Lung (tissue), 12 donors: ENCODE data around the gene CCNL1. TPM values are rescaled to one million over a fixed set of nuclear protein-coding genes. Genes with fewer than 3 reads are reported as not detected.
A peak's percentile ranks its signal among the peaks of the same experiment; 100 is the strongest.
"Not testable (repeated sequence)": the region's sequence is repeated elsewhere in the genome, so short reads cannot be mapped to it uniquely, and the experiment has no call there.

Source experiments
- ATAC-seq: fragments of 200-7000 bp; cut with Tn5 transposase; one replicate; pipeline ENCODE4 v1.9.1; 2020; ENCODE audit warnings: moderate number of reproducible peaks; ENCODE audit not compliant: insufficient read depth, low FRiP score
- DNase-seq, 3 donors: peaks; one replicate each; pipeline ENCODE4 v3.0.0-alpha.2; 2013 to 2017
- H3K27ac ChIP-seq, 2 donors: one replicate each; pipeline ENCODE4 v1.5.1; 2013; ENCODE audit warnings: mild to moderate bottlenecking in 2 of 2, moderate library complexity in 2 of 2, control low read depth in 1 of 2, inconsistent platforms in 1 of 2, low read depth in 1 of 2, low read length in 1 of 2
- H3K27me3 ChIP-seq, 3 donors: one replicate each; pipeline ENCODE4 v1.5.1; 2013; ENCODE audit warnings: low read length in 2 of 3; ENCODE audit not compliant: control insufficient read depth in 3 of 3, insufficient read depth in 3 of 3
- H3K36me3 ChIP-seq, 4 donors: one replicate each; pipeline ENCODE4 v1.5.1; 2013; ENCODE audit warnings: low read length in 4 of 4, mild to moderate bottlenecking in 1 of 4, moderate library complexity in 1 of 4; ENCODE audit not compliant: control insufficient read depth in 4 of 4, insufficient read depth in 4 of 4
- H3K4me1 ChIP-seq, 5 donors: one replicate each; pipeline ENCODE4 v1.5.1; 2013; ENCODE audit warnings: low read length in 5 of 5, mild to moderate bottlenecking in 2 of 5, moderate library complexity in 1 of 5; ENCODE audit not compliant: control insufficient read depth in 5 of 5, insufficient read depth in 5 of 5
- H3K4me3 ChIP-seq: one replicate; pipeline ENCODE4 v1.5.1; 2013; ENCODE audit warnings: mild to moderate bottlenecking, control low read depth, moderate library complexity
- H3K9ac ChIP-seq, 2 donors: one replicate each; pipeline ENCODE4 v1.5.1; 2013; ENCODE audit warnings: low read length in 2 of 2, control low read depth in 1 of 2; ENCODE audit not compliant: insufficient read depth in 1 of 2
- H3K9me3 ChIP-seq, 4 donors: one replicate each; pipeline ENCODE4 v1.5.1; 2013; ENCODE audit warnings: low read length in 3 of 4, mild to moderate bottlenecking in 1 of 4, moderate library complexity in 1 of 4; ENCODE audit not compliant: control insufficient read depth in 4 of 4, insufficient read depth in 3 of 4
- WGBS, 2 donors: extraction: QIAGEN DNeasy Blood & Tissue Kit; methylation state at CpG; one replicate each; pipeline ENCODE4 v1.1.7; 2013; 5-methylcytosine and 5-hydroxymethylcytosine counted together
- polyA plus RNA-seq, 2 donors: library from polyadenylated mRNA; stranded (reverse); fragments of 200-250 nt; gene quantifications; one replicate each; pipeline ENCODE4 v1.2.1, GENCODE V29; 2013
- total RNA-seq, 2 donors: library from RNA; depleted of rRNA in 1 of 2; stranded (reverse); fragments of >200 nt in 1 of 2; gene quantifications; one replicate each; pipeline ENCODE4 v1.2.1, GENCODE V29; 2014 to 2021
- TF ChIP-seq, protein P1 (sequence below): IDR thresholded peaks from 2 replicates; pipeline ENCODE4 v1.5.1; 2012; ENCODE audit warnings: mild to moderate bottlenecking; ENCODE audit errors: control extremely low read depth, extremely low read depth
- donor health status: control.
- donor health status: control.
- donor health status: Bipolar disorder and iron deficiency.
- donor health status: healthy.
- donor health status: DM: yes; HTN: yes; CAD: no.

The CCNL1 gene
- total and polyA plus RNA-seq, 4 donors, result 91.1 to 383 (median 110) TPM

DNA sequence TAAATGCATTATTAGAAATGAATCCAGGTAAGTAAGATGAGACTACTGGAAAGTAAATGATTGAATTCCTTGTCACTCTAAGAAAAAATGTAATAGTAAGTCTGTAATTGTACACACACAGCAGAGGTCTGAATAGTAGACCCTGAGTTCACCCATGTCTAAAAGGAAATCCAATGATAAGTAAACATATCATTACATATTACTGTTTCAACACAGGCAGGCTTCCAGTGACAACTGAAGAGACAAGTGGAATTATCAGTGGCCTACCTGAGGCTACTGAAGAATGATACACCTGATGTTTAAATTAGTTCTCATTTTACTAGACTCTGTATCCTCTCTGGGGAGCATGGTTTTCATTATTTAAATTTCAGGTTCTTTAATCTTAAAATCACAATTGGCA lies 6.2 kb upstream of the CCNL1 start:
- Histone ChIP-seq H3K27ac (no peak overlapping the region), H3K9me3 (no peaks in the 10 kb centered on the region), H3K27me3 (no peaks in the 10 kb centered on the region), H3K36me3 (no peaks in the 10 kb centered on the region), H3K4me3 (no peak overlapping the region), H3K4me1 (peaks cover 0 to 4% (median 0%) of the 10 kb centered on the region in 5 donors), H3K9ac (no peak overlapping the region)
- no peak for ATAC-seq
- DNase-seq, result no peak
- TF ChIP-seq, protein P1, sequence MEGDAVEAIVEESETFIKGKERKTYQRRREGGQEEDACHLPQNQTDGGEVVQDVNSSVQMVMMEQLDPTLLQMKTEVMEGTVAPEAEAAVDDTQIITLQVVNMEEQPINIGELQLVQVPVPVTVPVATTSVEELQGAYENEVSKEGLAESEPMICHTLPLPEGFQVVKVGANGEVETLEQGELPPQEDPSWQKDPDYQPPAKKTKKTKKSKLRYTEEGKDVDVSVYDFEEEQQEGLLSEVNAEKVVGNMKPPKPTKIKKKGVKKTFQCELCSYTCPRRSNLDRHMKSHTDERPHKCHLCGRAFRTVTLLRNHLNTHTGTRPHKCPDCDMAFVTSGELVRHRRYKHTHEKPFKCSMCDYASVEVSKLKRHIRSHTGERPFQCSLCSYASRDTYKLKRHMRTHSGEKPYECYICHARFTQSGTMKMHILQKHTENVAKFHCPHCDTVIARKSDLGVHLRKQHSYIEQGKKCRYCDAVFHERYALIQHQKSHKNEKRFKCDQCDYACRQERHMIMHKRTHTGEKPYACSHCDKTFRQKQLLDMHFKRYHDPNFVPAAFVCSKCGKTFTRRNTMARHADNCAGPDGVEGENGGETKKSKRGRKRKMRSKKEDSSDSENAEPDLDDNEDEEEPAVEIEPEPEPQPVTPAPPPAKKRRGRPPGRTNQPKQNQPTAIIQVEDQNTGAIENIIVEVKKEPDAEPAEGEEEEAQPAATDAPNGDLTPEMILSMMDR, result no peak

DNA sequence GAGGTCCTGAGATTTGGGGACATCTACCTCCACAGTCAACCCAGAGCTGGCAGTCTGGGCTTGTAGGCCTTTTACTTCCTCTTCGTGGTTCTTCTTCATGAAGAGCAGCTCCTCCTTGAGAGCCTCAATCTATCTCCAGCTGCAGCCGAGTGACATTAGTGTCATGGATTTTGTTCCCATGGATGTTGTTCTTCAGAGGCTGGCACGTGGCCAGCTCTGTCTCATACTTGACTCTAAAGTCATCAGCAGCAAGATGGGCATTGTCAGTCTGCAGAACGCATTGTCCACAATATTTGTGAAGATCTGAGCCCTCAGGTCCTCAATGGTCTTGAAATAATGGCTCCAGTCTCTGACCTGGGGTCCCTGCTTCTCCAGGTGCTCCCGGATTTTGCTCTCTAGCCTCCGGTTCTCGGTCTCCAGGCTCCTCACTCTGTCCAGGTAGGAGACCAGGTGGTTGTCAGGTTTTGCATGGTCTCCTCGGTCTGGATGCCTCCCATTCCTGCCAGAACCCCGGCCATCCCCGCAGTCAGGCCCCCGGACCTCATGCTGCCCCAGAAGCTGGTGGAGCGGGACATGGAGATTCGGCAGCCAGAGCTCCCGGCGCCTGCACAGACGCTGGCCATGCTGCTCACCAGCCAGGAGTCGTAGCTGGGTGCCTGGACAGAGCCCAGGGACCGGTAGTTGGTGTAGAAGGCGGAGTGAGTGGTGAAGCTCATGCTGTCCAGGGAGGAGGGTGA lies 3.4 kb upstream of the CCNL1 start:
- Histone ChIP-seq H3K36me3 (peaks cover 0 to 11% (median 3%) of the 10 kb centered on the region in 4 donors), H3K4me3 (no peak overlapping the region), H3K27me3 (no peaks in the 10 kb centered on the region), H3K27ac (no peak overlapping the region), H3K9ac (no peak overlapping the region), H3K4me1 (peaks cover 0 to 15% (median 2%) of the 10 kb centered on the region in 5 donors), H3K9me3 (no peaks in the 10 kb centered on the region)
- ATAC-seq, result no peak
- WGBS, 2 donors, result 91 to 93% methylated on average over 19 of the region's 19 CpGs
- TF ChIP-seq, protein P1, result no peak
- DNase-seq, result no peak

DNA sequence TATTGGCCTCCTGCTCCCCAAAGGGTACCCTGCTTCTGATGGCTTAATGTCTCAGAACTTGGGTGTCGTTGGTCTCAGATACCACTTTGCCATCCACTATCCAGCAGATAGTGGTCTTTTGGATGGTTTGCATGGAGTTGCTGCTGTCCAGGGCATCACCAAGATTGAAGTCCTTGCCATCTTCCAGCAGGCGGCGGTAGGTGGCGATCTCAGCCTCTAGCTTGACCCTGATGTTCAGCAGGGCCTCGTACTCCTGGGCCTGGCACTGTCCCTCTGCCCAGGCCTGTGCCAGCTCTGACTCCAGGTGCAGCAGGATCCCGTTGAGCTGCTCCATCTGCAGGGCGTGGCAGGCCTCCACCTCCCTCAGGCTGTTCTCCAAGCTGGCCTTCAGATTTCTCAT lies 2.7 kb upstream of the CCNL1 start:
- not testable (repeated sequence) for H3K9ac ChIP-seq, H3K9me3 ChIP-seq, ATAC-seq, H3K27me3 ChIP-seq, H3K27ac ChIP-seq, DNase-seq, H3K4me3 ChIP-seq
- Histone ChIP-seq H3K4me1 (peaks cover 0 to 23% (median 9%) of the 10 kb centered on the region in 5 donors), H3K36me3 (peaks cover 0 to 19% (median 8%) of the 10 kb centered on the region in 4 donors)
- 79 to 89% methylated on average over 7 of the region's 7 CpGs for WGBS, 2 donors

DNA sequence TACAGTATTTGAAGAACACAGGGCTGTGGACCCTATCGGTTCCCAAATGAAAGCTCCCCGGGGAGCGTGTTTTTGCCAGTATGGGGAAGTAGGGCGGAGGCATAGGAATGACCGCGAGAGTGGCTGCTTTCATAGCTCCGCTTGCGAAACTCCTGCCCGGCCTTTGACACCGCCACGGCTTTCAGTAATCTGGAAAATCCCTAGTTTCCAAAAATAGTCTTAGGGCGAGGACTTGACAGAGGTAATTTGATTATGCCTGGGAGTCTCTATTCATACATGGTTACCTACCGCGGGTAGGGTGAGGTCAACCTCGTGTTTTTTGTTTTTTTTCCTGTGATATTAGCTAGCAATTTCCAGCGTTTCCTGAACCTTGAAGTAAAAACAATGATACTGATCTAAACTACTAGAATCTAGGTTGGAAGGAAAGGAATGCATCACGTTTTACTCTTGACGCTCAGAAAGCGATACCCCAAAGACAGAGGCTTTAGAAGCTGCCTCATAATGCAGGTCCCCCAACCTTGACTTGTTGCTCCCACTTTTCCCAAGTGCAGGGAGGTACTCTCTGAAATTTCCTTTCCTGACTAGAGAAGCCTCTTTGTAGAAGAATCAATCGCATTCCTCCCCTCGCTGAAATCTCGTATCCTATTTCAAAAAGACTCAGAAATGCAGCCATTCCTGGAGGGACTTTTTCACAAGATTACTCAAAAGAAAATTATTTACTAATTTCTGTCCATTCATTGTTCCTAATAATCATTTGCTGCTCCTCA lies 894 bp upstream of the CCNL1 start:
- peak overlapping the region; percentile 89 to 100 for H3K27ac ChIP-seq
- H3K4me3 ChIP-seq, result peak overlapping the region; percentile 71
- TF ChIP-seq, protein P1, result no peak
- H3K9ac ChIP-seq, result peak overlapping the region; percentile 96 to 100
- DNase-seq, result peak; percentile 82 to 94 (median 88)
- peaks cover 2 to 34% (median 16%) of the 10 kb centered on the region in 4 donors for H3K36me3 ChIP-seq
- no peaks in the 10 kb centered on the region for H3K27me3 ChIP-seq
- H3K4me1 ChIP-seq, result peaks cover 2 to 39% (median 18%) of the 10 kb centered on the region in 5 donors
- ATAC-seq, result peak; percentile 72
- no peaks in the 10 kb centered on the region for H3K9me3 ChIP-seq
- WGBS, 2 donors, result 6 to 11% methylated on average over 22 of the region's 22 CpGs
